ENCODE results near the gene PARD3.
"Not testable (repeated sequence)": the region's sequence is repeated elsewhere in the genome, so short reads cannot be mapped to it uniquely, and the experiment has no call there.

Gene PARD3

GRCh38 chr10:34746094-34746493, 69.0 kb downstream of the PARD3 start:
- H3K27ac ChIP-seq (ENCODE audit: low read length) = no peak overlapping the region
- no peaks in the 10 kb centered on the region for H3K9me3 ChIP-seq (ENCODE audit: control insufficient read depth, low read depth, low read length)

GRCh38 chr10:34745244-34745643, 69.9 kb downstream of the PARD3 start:
- Histone ChIP-seq H3K4me3 (ENCODE audit: low read length) (no peak overlapping the region), H3K9me3 (ENCODE audit: control insufficient read depth, low read depth, low read length) (no peaks in the 10 kb centered on the region), H3K27ac (ENCODE audit: low read length) (no peak overlapping the region), H3K4me1 (ENCODE audit: control insufficient read depth, low read depth, low read length) (peaks cover 7% of the 10 kb centered on the region), H3K36me3 (ENCODE audit: control insufficient read depth, low read depth, low read length) (no peaks in the 10 kb centered on the region), H3K9ac (ENCODE audit: low read length) (no peak overlapping the region), H3K27me3 (ENCODE audit: control insufficient read depth, insufficient read depth, low read length) (no peaks in the 10 kb centered on the region)

More at GRCh38 chr10:34746094-34746493, 69.0 kb downstream of the PARD3 start:
- H3K9ac ChIP-seq (ENCODE audit: low read length) = no peak overlapping the region
- no peaks in the 10 kb centered on the region for H3K36me3 ChIP-seq (ENCODE audit: control insufficient read depth, low read depth, low read length)
- no peaks in the 10 kb centered on the region for H3K4me1 ChIP-seq (ENCODE audit: control insufficient read depth, low read depth, low read length)
- no peak overlapping the region for H3K4me3 ChIP-seq (ENCODE audit: low read length)
- no peaks in the 10 kb centered on the region for H3K27me3 ChIP-seq (ENCODE audit: control insufficient read depth, insufficient read depth, low read length)

GRCh38 chr10:34744590-34744989, 70.5 kb downstream of the PARD3 start:
- Histone ChIP-seq H3K27ac (ENCODE audit: low read length) (no peak overlapping the region), H3K36me3 (ENCODE audit: control insufficient read depth, low read depth, low read length) (no peaks in the 10 kb centered on the region), H3K9me3 (ENCODE audit: control insufficient read depth, low read depth, low read length) (no peaks in the 10 kb centered on the region), H3K4me1 (ENCODE audit: control insufficient read depth, low read depth, low read length) (peaks cover 13% of the 10 kb centered on the region), H3K9ac (ENCODE audit: low read length) (no peak overlapping the region), H3K27me3 (ENCODE audit: control insufficient read depth, insufficient read depth, low read length) (no peaks in the 10 kb centered on the region), H3K4me3 (ENCODE audit: low read length) (no peak overlapping the region)

- H3K27me3 ChIP-seq (ENCODE audit: control insufficient read depth, insufficient read depth, low read length) = no peaks in the 10 kb centered on the region
- H3K4me3 ChIP-seq (ENCODE audit: low read length) = no peak overlapping the region
- no peaks in the 10 kb centered on the region for H3K9me3 ChIP-seq (ENCODE audit: control insufficient read depth, low read depth, low read length)
- no peak overlapping the region for H3K27ac ChIP-seq (ENCODE audit: low read length)
- no peaks in the 10 kb centered on the region for H3K36me3 ChIP-seq (ENCODE audit: control insufficient read depth, low read depth, low read length)
- H3K9ac ChIP-seq (ENCODE audit: low read length) = no peak overlapping the region
- H3K4me1 ChIP-seq (ENCODE audit: control insufficient read depth, low read depth, low read length) = peaks cover 17% of the 10 kb centered on the region
These were observed 71.3 kb downstream of the PARD3 start for GRCh38 chr10:34743814-34744213.

- Histone ChIP-seq H3K9ac (ENCODE audit: low read length) (no peak overlapping the region), H3K4me1 (ENCODE audit: control insufficient read depth, low read depth, low read length) (peaks cover 25% of the 10 kb centered on the region), H3K9me3 (ENCODE audit: control insufficient read depth, low read depth, low read length) (no peaks in the 10 kb centered on the region), H3K36me3 (ENCODE audit: control insufficient read depth, low read depth, low read length) (no peaks in the 10 kb centered on the region), H3K27ac (ENCODE audit: low read length) (no peak overlapping the region), H3K27me3 (ENCODE audit: control insufficient read depth, insufficient read depth, low read length) (no peaks in the 10 kb centered on the region), H3K4me3 (ENCODE audit: low read length) (no peak overlapping the region)
These were observed 72.6 kb downstream of the PARD3 start for GRCh38 chr10:34742456-34742855.

- H3K9me3 ChIP-seq (ENCODE audit: control insufficient read depth, low read depth, low read length); H3K27ac ChIP-seq (ENCODE audit: low read length); H3K27me3 ChIP-seq (ENCODE audit: control insufficient read depth, insufficient read depth, low read length); H3K9ac ChIP-seq (ENCODE audit: low read length); H3K4me3 ChIP-seq (ENCODE audit: low read length); H3K36me3 ChIP-seq (ENCODE audit: control insufficient read depth, low read depth, low read length): not testable (repeated sequence)
- peaks cover 31% of the 10 kb centered on the region for H3K4me1 ChIP-seq (ENCODE audit: control insufficient read depth, low read depth, low read length)
These were observed 74.0 kb downstream of the PARD3 start for GRCh38 chr10:34741087-34741486.

- Histone ChIP-seq H3K9ac (ENCODE audit: low read length) (no peak overlapping the region), H3K4me1 (ENCODE audit: control insufficient read depth, low read depth, low read length) (peaks cover 31% of the 10 kb centered on the region), H3K4me3 (ENCODE audit: low read length) (peak overlapping the region; percentile 55), H3K27ac (ENCODE audit: low read length) (peak overlapping the region; percentile 9), H3K36me3 (ENCODE audit: control insufficient read depth, low read depth, low read length) (no peaks in the 10 kb centered on the region), H3K27me3 (ENCODE audit: control insufficient read depth, insufficient read depth, low read length) (no peaks in the 10 kb centered on the region), H3K9me3 (ENCODE audit: control insufficient read depth, low read depth, low read length) (no peaks in the 10 kb centered on the region)
These were observed 74.8 kb downstream of the PARD3 start for GRCh38 chr10:34740321-34740720.

- H3K9me3 ChIP-seq (ENCODE audit: control insufficient read depth, low read depth, low read length) = no peaks in the 10 kb centered on the region
- no peaks in the 10 kb centered on the region for H3K36me3 ChIP-seq (ENCODE audit: control insufficient read depth, low read depth, low read length)
- H3K27ac ChIP-seq (ENCODE audit: low read length) = peak overlapping the region; percentile 41
- no peaks in the 10 kb centered on the region for H3K27me3 ChIP-seq (ENCODE audit: control insufficient read depth, insufficient read depth, low read length)
- H3K4me1 ChIP-seq (ENCODE audit: control insufficient read depth, low read depth, low read length) = peaks cover 31% of the 10 kb centered on the region
- H3K9ac ChIP-seq (ENCODE audit: low read length) = peak overlapping the region; percentile 34
- peak overlapping the region; percentile 55 for H3K4me3 ChIP-seq (ENCODE audit: low read length)
These were observed 75.2 kb downstream of the PARD3 start for GRCh38 chr10:34739915-34740314.

GRCh38 chr10:34737772-34738169, 77.3 kb downstream of the PARD3 start:
- Histone ChIP-seq H3K27ac (ENCODE audit: low read length) (no peak overlapping the region), H3K9ac (ENCODE audit: low read length) (no peak overlapping the region), H3K4me1 (ENCODE audit: control insufficient read depth, low read depth, low read length) (peaks cover 31% of the 10 kb centered on the region)

GRCh38 chr10:34736976-34737771, 77.9 kb downstream of the PARD3 start:
- Histone ChIP-seq H3K27ac (ENCODE audit: low read length) (no peak overlapping the region), H3K36me3 (ENCODE audit: control insufficient read depth, low read depth, low read length) (no peaks in the 10 kb centered on the region), H3K9me3 (ENCODE audit: control insufficient read depth, low read depth, low read length) (no peaks in the 10 kb centered on the region), H3K9ac (ENCODE audit: low read length) (no peak overlapping the region), H3K4me1 (ENCODE audit: control insufficient read depth, low read depth, low read length) (peaks cover 31% of the 10 kb centered on the region), H3K27me3 (ENCODE audit: control insufficient read depth, insufficient read depth, low read length) (no peaks in the 10 kb centered on the region), H3K4me3 (ENCODE audit: low read length) (no peak overlapping the region)

More at GRCh38 chr10:34737772-34738169, 77.3 kb downstream of the PARD3 start:
- Histone ChIP-seq H3K36me3 (ENCODE audit: control insufficient read depth, low read depth, low read length) (no peaks in the 10 kb centered on the region), H3K27me3 (ENCODE audit: control insufficient read depth, insufficient read depth, low read length) (no peaks in the 10 kb centered on the region), H3K9me3 (ENCODE audit: control insufficient read depth, low read depth, low read length) (no peaks in the 10 kb centered on the region), H3K4me3 (ENCODE audit: low read length) (no peak overlapping the region)

- H3K27ac ChIP-seq (ENCODE audit: low read length) = no peak overlapping the region
- peaks cover 21% of the 10 kb centered on the region for H3K4me1 ChIP-seq (ENCODE audit: control insufficient read depth, low read depth, low read length)
These were observed 80.2 kb downstream of the PARD3 start for GRCh38 chr10:34734918-34735317.

GRCh38 chr10:34732926-34733325, 82.2 kb downstream of the PARD3 start:
- Histone ChIP-seq H3K9ac (ENCODE audit: low read length) (no peak overlapping the region), H3K27ac (ENCODE audit: low read length) (no peak overlapping the region), H3K4me1 (ENCODE audit: control insufficient read depth, low read depth, low read length) (peaks cover 10% of the 10 kb centered on the region), H3K9me3 (ENCODE audit: control insufficient read depth, low read depth, low read length) (no peaks in the 10 kb centered on the region), H3K36me3 (ENCODE audit: control insufficient read depth, low read depth, low read length) (no peaks in the 10 kb centered on the region), H3K27me3 (ENCODE audit: control insufficient read depth, insufficient read depth, low read length) (no peaks in the 10 kb centered on the region), H3K4me3 (ENCODE audit: low read length) (no peak overlapping the region)

More at GRCh38 chr10:34734918-34735317, 80.2 kb downstream of the PARD3 start:
- no peaks in the 10 kb centered on the region for H3K27me3 ChIP-seq (ENCODE audit: control insufficient read depth, insufficient read depth, low read length)
- no peak overlapping the region for H3K9ac ChIP-seq (ENCODE audit: low read length)
- no peak overlapping the region for H3K4me3 ChIP-seq (ENCODE audit: low read length)
- H3K36me3 ChIP-seq (ENCODE audit: control insufficient read depth, low read depth, low read length) = no peaks in the 10 kb centered on the region
- H3K9me3 ChIP-seq (ENCODE audit: control insufficient read depth, low read depth, low read length) = no peaks in the 10 kb centered on the region

Measured in iPS-18a (cell line).